HUES48 (cell line): Measurements from ENCODE around the gene CTXND1.

Experiments used
- H3K27ac ChIP-seq: one replicate; pipeline ENCODE4 v1.7.0; 2013; ENCODE audit warnings: low read depth, low read length, inconsistent platforms
- H3K27me3 ChIP-seq: 2 replicates; pipeline ENCODE4 v1.6.1; 2013; ENCODE audit warnings: mild to moderate bottlenecking, low read length; ENCODE audit not compliant: control insufficient read depth, insufficient read depth
- H3K36me3 ChIP-seq: 2 replicates; pipeline ENCODE4 v1.6.1; 2013; ENCODE audit warnings: low read length; ENCODE audit not compliant: control insufficient read depth, insufficient read depth
- H3K4me1 ChIP-seq: 2 replicates; pipeline ENCODE4 v1.6.1; 2013; ENCODE audit warnings: mild to moderate bottlenecking, low read length; ENCODE audit not compliant: control insufficient read depth, insufficient read depth
- H3K4me3 ChIP-seq: 2 replicates; pipeline ENCODE4 v1.5.1; 2013; ENCODE audit warnings: mild to moderate bottlenecking, low read depth, low read length
- H3K9ac ChIP-seq: 2 replicates; pipeline ENCODE4 v1.6.1; 2013; ENCODE audit warnings: mild to moderate bottlenecking, low read depth, low read length, moderate library complexity
- H3K9me3 ChIP-seq: 2 replicates; pipeline ENCODE4 v1.6.1; 2013; ENCODE audit warnings: low read length; ENCODE audit not compliant: control insufficient read depth, insufficient read depth

CTXND1 gene

GRCh38 chr15:80194186-80194585 lies 57.8 kb downstream of the CTXND1 start:
- H3K4me3 ChIP-seq, result no peak overlapping the region
- H3K4me1 ChIP-seq, result peaks cover 3% of the 10 kb centered on the region; the same call in 1 of the 2 replicates

GRCh38 chr15:80191897-80192595 lies 60.0 kb downstream of the CTXND1 start:
- Histone ChIP-seq H3K4me1 (peaks cover 5% of the 10 kb centered on the region; the same call in 1 of the 2 replicates), H3K27ac (no peak overlapping the region), H3K36me3 (no peaks in the 10 kb centered on the region), H3K9me3 (no peaks in the 10 kb centered on the region), H3K27me3 (no peaks in the 10 kb centered on the region), H3K9ac (no peak overlapping the region), H3K4me3 (no peak overlapping the region)

More at GRCh38 chr15:80194186-80194585, 57.8 kb downstream of the CTXND1 start:
- H3K36me3 ChIP-seq, result no peaks in the 10 kb centered on the region
- no peak overlapping the region for H3K9ac ChIP-seq
- no peak overlapping the region for H3K27ac ChIP-seq
- H3K9me3 ChIP-seq, result no peaks in the 10 kb centered on the region
- H3K27me3 ChIP-seq, result no peaks in the 10 kb centered on the region; the same call in 1 of the 2 replicates

- no peaks in the 10 kb centered on the region for H3K27me3 ChIP-seq
- no peaks in the 10 kb centered on the region for H3K9me3 ChIP-seq
- no peak overlapping the region for H3K4me3 ChIP-seq
- no peak overlapping the region for H3K27ac ChIP-seq
- H3K4me1 ChIP-seq, result peaks cover 5% of the 10 kb centered on the region; the same call in 1 of the 2 replicates
- H3K36me3 ChIP-seq, result peaks cover under 1% of the 10 kb centered on the region
- H3K9ac ChIP-seq, result no peak overlapping the region
Measured at GRCh38 chr15:80191198-80191597, 60.8 kb downstream of the CTXND1 start.

- Histone ChIP-seq H3K9ac (no peak overlapping the region), H3K27me3 (no peaks in the 10 kb centered on the region), H3K9me3 (no peaks in the 10 kb centered on the region), H3K4me1 (peaks cover 5% of the 10 kb centered on the region; the same call in 1 of the 2 replicates), H3K27ac (peak overlapping the region; percentile 74), H3K4me3 (no peak overlapping the region), H3K36me3 (peaks cover 8% of the 10 kb centered on the region)
Measured at GRCh38 chr15:80188251-80188650, 63.8 kb downstream of the CTXND1 start.

- Histone ChIP-seq H3K36me3 (peaks cover 15% of the 10 kb centered on the region), H3K27me3 (no peaks in the 10 kb centered on the region)
Measured at GRCh38 chr15:80186597-80186996, 65.4 kb downstream of the CTXND1 start.

GRCh38 chr15:80186066-80186465 lies 65.9 kb downstream of the CTXND1 start:
- H3K4me1 ChIP-seq, result peaks cover 5% of the 10 kb centered on the region; the same call in 1 of the 2 replicates
- H3K9me3 ChIP-seq, result no peaks in the 10 kb centered on the region
- H3K27me3 ChIP-seq, result no peaks in the 10 kb centered on the region
- no peak overlapping the region for H3K27ac ChIP-seq
- no peak overlapping the region for H3K9ac ChIP-seq
- H3K4me3 ChIP-seq, result no peak overlapping the region
- H3K36me3 ChIP-seq, result peaks cover 20% of the 10 kb centered on the region

More at GRCh38 chr15:80186597-80186996, 65.4 kb downstream of the CTXND1 start:
- Histone ChIP-seq H3K4me1 (peaks cover 5% of the 10 kb centered on the region; the same call in 1 of the 2 replicates), H3K27ac (no peak overlapping the region), H3K9me3 (no peaks in the 10 kb centered on the region), H3K4me3 (no peak overlapping the region), H3K9ac (no peak overlapping the region)

- H3K4me1 ChIP-seq, result peaks cover 5% of the 10 kb centered on the region; the same call in 1 of the 2 replicates
- H3K36me3 ChIP-seq, result peaks cover 20% of the 10 kb centered on the region
- H3K9ac ChIP-seq, result no peak overlapping the region
- H3K9me3 ChIP-seq, result no peaks in the 10 kb centered on the region
- no peak overlapping the region for H3K27ac ChIP-seq
- no peaks in the 10 kb centered on the region for H3K27me3 ChIP-seq
- H3K4me3 ChIP-seq, result no peak overlapping the region
Measured at GRCh38 chr15:80185152-80185551, 66.9 kb downstream of the CTXND1 start.

GRCh38 chr15:80184554-80184953 lies 67.5 kb downstream of the CTXND1 start:
- Histone ChIP-seq H3K36me3 (peaks cover 20% of the 10 kb centered on the region), H3K27ac (no peak overlapping the region), H3K4me3 (no peak overlapping the region)

GRCh38 chr15:80183886-80184285 lies 68.1 kb downstream of the CTXND1 start:
- Histone ChIP-seq H3K27me3 (no peaks in the 10 kb centered on the region), H3K27ac (no peak overlapping the region), H3K9me3 (no peaks in the 10 kb centered on the region), H3K9ac (no peak overlapping the region), H3K36me3 (peaks cover 22% of the 10 kb centered on the region), H3K4me3 (no peak overlapping the region), H3K4me1 (peaks cover 5% of the 10 kb centered on the region; the same call in 1 of the 2 replicates)

More at GRCh38 chr15:80184554-80184953, 67.5 kb downstream of the CTXND1 start:
- Histone ChIP-seq H3K9me3 (no peaks in the 10 kb centered on the region), H3K9ac (no peak overlapping the region), H3K4me1 (peaks cover 5% of the 10 kb centered on the region; the same call in 1 of the 2 replicates), H3K27me3 (no peaks in the 10 kb centered on the region)

- no peak overlapping the region for H3K4me3 ChIP-seq
- no peaks in the 10 kb centered on the region for H3K27me3 ChIP-seq
- peaks cover 2% of the 10 kb centered on the region; the same call in 1 of the 2 replicates for H3K4me1 ChIP-seq
- no peak overlapping the region for H3K27ac ChIP-seq
- no peaks in the 10 kb centered on the region for H3K9me3 ChIP-seq
- H3K36me3 ChIP-seq, result peaks cover 22% of the 10 kb centered on the region
- no peak overlapping the region for H3K9ac ChIP-seq
Measured at GRCh38 chr15:80183306-80183705, 68.7 kb downstream of the CTXND1 start.

- Histone ChIP-seq H3K27ac (no peak overlapping the region), H3K9me3 (no peaks in the 10 kb centered on the region), H3K4me1 (no peaks in the 10 kb centered on the region), H3K36me3 (peaks cover 22% of the 10 kb centered on the region), H3K4me3 (no peak overlapping the region), H3K9ac (no peak overlapping the region), H3K27me3 (no peaks in the 10 kb centered on the region)
Measured at GRCh38 chr15:80182611-80183261, 69.3 kb downstream of the CTXND1 start.
